B cell (primary cell): ENCODE data around the gene LNP1. TPM values are rescaled to one million over a fixed set of nuclear protein-coding genes. Genes with fewer than 3 reads are reported as not detected.
"Not testable (repeated sequence)": the region's sequence is repeated elsewhere in the genome, so short reads cannot be mapped to it uniquely, and the experiment has no call there.

ENCODE experiments used
- ATAC-seq: fragments of 200-7000 bp; cut with Tn5 transposase; one replicate; pipeline ENCODE4 v1.10.0; 2021; ENCODE audit warnings: low read depth, mild to moderate bottlenecking, moderate number of reproducible peaks, moderate library complexity
- CTCF ChIA-PET: fragments of 350-600 bp; sonication (Branson Sonifier 250); formaldehyde crosslinking; loops from one replicate; lab custom pipeline; 2021; ENCODE audit warnings: antibody characterized with exemption, inconsistent platforms; lab: Charles Lee
- POLR2A ChIA-PET: fragments of 350-600 bp; sonication (Branson Sonifier 250); formaldehyde crosslinking; loops from one replicate; lab custom pipeline; 2021; ENCODE audit warnings: antibody characterized with exemption; lab: Charles Lee
- DNase-seq: peaks from one replicate; pipeline ENCODE4 v3.0.0; 2013
- H2AFZ ChIP-seq: 2 replicates; pipeline ENCODE4 v1.6.1; 2012; ENCODE audit warnings: mild to moderate bottlenecking, low read depth, low read length; ENCODE audit not compliant: insufficient read depth, poor library complexity, severe bottlenecking
- H3K27ac ChIP-seq, 2 donors: 1 replicate in 1 of 2; 2 replicates in 1 of 2; pipeline ENCODE4 v1.5.1; 2012 to 2013; ENCODE audit warnings: low read length in 2 of 2, mild to moderate bottlenecking in 2 of 2, moderate library complexity in 1 of 2
- H3K27me3 ChIP-seq, 4 experiments: fragments of 200-600 bp in 1 of 4; sonication (generic) in 1 of 4; replicated peaks in 1 of 4; 1 replicate in 2 of 4; 2 replicates in 2 of 4; pipeline versions ENCODE4 v1.6.1 to v1.7.0; 2013 to 2016; ENCODE audit warnings: low read length in 3 of 4, mild to moderate bottlenecking in 2 of 4, mixed read lengths in 1 of 4, moderate library complexity in 1 of 4; ENCODE audit not compliant: insufficient read depth in 4 of 4, control insufficient read depth in 3 of 4; ENCODE audit errors: control extremely low read depth in 1 of 4
- H3K36me3 ChIP-seq, 2 experiments: replicated peaks in 1 of 2; 1 replicate in 1 of 2; 2 replicates in 1 of 2; pipeline versions ENCODE4 v1.6.1 to v1.7.1; 2013; ENCODE audit warnings: low read length in 1 of 2; ENCODE audit not compliant: insufficient read depth in 2 of 2, control insufficient read depth in 1 of 2; ENCODE audit errors: control extremely low read depth in 1 of 2, extremely low read depth in 1 of 2
- H3K4me1 ChIP-seq, 2 donors: fragments of 200-600 bp in 1 of 2; sonication (generic) in 1 of 2; 1 replicate in 1 of 2; 2 replicates in 1 of 2; pipeline versions ENCODE4 v1.5.1 to v1.6.1; 2013 to 2017; ENCODE audit warnings: low read length in 2 of 2; ENCODE audit not compliant: control insufficient read depth in 2 of 2, insufficient read depth in 2 of 2
- H3K4me2 ChIP-seq: replicated peaks from 2 replicates; pipeline ENCODE3; 2012; ENCODE audit warnings: mild to moderate bottlenecking, low read depth, low read length; ENCODE audit not compliant: poor library complexity, severe bottlenecking
- H3K4me3 ChIP-seq, 5 experiments: fragments of 200-600 bp in 1 of 5; sonication (generic) in 1 of 5; 1 replicate in 3 of 5; 2 replicates in 2 of 5; pipeline versions ENCODE4 v1.5.1 to v1.7.0; 2011 to 2016; ENCODE audit warnings: low read length in 4 of 5, mild to moderate bottlenecking in 4 of 5, low read depth in 2 of 5, control low read depth in 1 of 5, moderate library complexity in 1 of 5; ENCODE audit not compliant: insufficient read depth in 1 of 5; ENCODE audit errors: control extremely low read depth in 1 of 5, extremely low read depth in 1 of 5
- H3K79me2 ChIP-seq: fragments of 200-600 bp; sonication (generic); one replicate; pipeline ENCODE4 v1.6.0; 2016; ENCODE audit warnings: low read length; ENCODE audit not compliant: control insufficient read depth, insufficient read depth
- H3K9ac ChIP-seq: fragments of 200-600 bp; sonication (generic); 2 replicates; pipeline ENCODE4 v1.6.1; 2017; ENCODE audit warnings: mild to moderate bottlenecking, low read length, moderate library complexity
- H3K9me3 ChIP-seq, 3 donors: one replicate each; pipeline versions ENCODE4 v1.6.1 to v1.7.1; 2013; ENCODE audit warnings: low read length in 2 of 3; ENCODE audit not compliant: control insufficient read depth in 2 of 3, insufficient read depth in 1 of 3; ENCODE audit errors: control extremely low read depth in 1 of 3
- H4K20me1 ChIP-seq: 2 replicates; pipeline ENCODE4 v1.6.0; 2012; ENCODE audit warnings: mild to moderate bottlenecking, low read length; ENCODE audit not compliant: insufficient read depth, control insufficient read depth, poor library complexity, severe bottlenecking
- H3K27ac Mint-ChIP-seq: one replicate; pipeline ENCODE4 v1.8.0; 2021; ENCODE audit warnings: mixed read lengths
- H3K27me3 Mint-ChIP-seq: one replicate; pipeline ENCODE4 v1.8.0; 2021; ENCODE audit warnings: mixed read lengths
- H3K4me1 Mint-ChIP-seq: one replicate; pipeline ENCODE4 v1.8.0; 2021; ENCODE audit warnings: mixed read lengths
- H3K4me3 Mint-ChIP-seq: one replicate; pipeline ENCODE4 v1.8.0; 2021; ENCODE audit warnings: mixed read lengths
- H3K9me3 Mint-ChIP-seq: one replicate; pipeline ENCODE4 v1.8.0; 2022; ENCODE audit warnings: mixed read lengths; ENCODE audit not compliant: insufficient read depth
- EZH2 ChIP-seq: IDR thresholded peaks from 2 replicates; pipeline ENCODE4 v1.6.1; 2012; ENCODE audit warnings: borderline replicate concordance, low read depth, mild to moderate bottlenecking, moderate library complexity, low read length; ENCODE audit not compliant: insufficient read depth, poor library complexity, severe bottlenecking
- WGBS: methylation state at CpG from one replicate; pipeline ENCODE4 v1.1.5; 2013; ENCODE audit warnings: missing lambda C conversion rate; ENCODE audit not compliant: insufficient coverage; 5-methylcytosine and 5-hydroxymethylcytosine counted together
- intact Hi-C: fragments of 100-400 bp; cut with micrococcal nuclease; formaldehyde crosslinking; loops from one replicate; pipeline ENCODE4 v1.10.0; 2022
- polyA minus RNA-seq: library from RNA; depleted of rRNA, polyadenylated mRNA; stranded (reverse); fragments of >200 nt; gene quantifications from 2 replicates; pipeline ENCODE4 v1.2.3, GENCODE V29; 2012
- polyA plus RNA-seq: library from polyadenylated mRNA; depleted of rRNA; stranded (reverse); fragments of >200 nt; gene quantifications from 2 replicates; pipeline ENCODE4 v1.2.3, GENCODE V29; 2012
- total RNA-seq, 2 donors: library from RNA; stranded (reverse); fragments of 120-200 nt in 1 of 2; gene quantifications; 1 replicate in 1 of 2; 2 replicates in 1 of 2; pipeline versions ENCODE4 v1.2.3 to v1.2.4, GENCODE V29; 2013 to 2022

The LNP1 gene
- total RNA-seq (1.6 and 1.9 TPM in 2 replicates), polyA plus RNA-seq (0.39 and 0.94 TPM in 2 replicates), polyA minus RNA-seq (0.86 and 1.3 TPM in 2 replicates)
- 2.0 TPM for total RNA-seq (2013)

DNA sequence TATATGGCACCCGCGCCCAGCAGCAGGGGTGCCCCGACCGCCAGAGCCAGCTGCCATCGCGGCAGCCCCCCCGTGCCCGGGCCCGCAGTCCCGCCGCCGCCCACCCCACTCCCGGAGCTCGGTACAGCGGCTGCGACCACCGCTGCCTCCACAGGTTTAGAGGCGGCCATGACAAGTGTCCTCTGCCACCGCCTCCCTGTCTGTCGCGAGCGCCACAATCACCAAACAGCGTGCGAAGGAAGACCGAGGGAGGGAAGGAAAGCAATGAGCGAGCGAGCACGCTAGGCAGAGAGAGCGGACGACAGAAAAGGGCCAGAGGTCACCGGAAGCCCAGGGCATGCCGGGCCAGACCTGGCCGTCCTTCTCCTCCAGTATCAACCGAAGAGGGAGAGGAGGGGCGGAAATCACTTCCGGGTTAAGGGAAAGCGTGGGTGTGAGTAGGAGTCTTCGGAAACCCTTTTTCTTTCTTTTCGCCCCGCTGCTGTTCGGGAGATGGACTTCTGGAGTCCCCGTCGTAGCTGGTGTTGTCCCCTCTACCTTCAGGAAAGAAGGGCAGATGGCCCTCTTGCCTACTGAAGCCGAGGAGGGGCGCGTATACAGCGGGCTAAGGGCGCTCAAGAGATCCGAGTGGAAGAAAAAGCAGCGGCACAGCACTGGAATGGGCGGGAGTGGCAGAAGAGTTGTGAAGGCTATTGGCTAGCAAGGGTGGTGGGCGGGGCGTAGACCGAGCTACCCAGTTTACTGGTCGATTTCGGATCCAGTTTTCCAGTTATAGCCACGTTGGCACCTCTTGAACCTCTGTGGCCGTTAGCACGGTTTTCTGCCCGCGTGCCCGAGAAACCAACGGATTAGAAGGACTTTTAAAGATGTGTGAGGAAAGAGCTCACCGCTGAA lies at the start of gene LNP1, which contains the start of gene TOMM70:
Gene LNP1, plus strand, starts transcription at position 760 of the 894 bp plus-strand sequence. CDS start 28,191 bp downstream, outside the sequence.
Gene TOMM70, minus strand, starts transcription at position 310 of the 894 bp plus-strand sequence. Its CDS starts 140 bp downstream, at position 170.
- TF ChIP-seq EZH2 = no peak
- Histone ChIP-seq H3K4me3 (peak within 1 kb of the TSS; percentile 74 to 95 (median 89)), H3K36me3 (peaks cover 0 to 2% of the 10 kb centered on the region in 2 experiments), H3K27ac (peak within 1 kb of the TSS; percentile 73 to 84), H3K4me1 (peaks cover 18 to 22% of the 10 kb centered on the region in 2 donors), H3K79me2 (peaks cover 74% of the 10 kb centered on the region), H2AFZ (peak within 1 kb of the TSS; percentile 85), H3K9ac (peak within 1 kb of the TSS; percentile 72), H3K4me2 (peak within 1 kb of the TSS; percentile 87), H3K9me3 (no peaks in the 10 kb centered on the region), H4K20me1 (peaks cover 11% of the 10 kb centered on the region), H3K27me3 (no peaks in the 10 kb centered on the region)
- POLR2A ChIA-PET = interaction anchor here (0.6 to 0.8 kb wide), 6 partner anchors 52 to 1173 kb away, joined by 3 to 7 read pairs (median 4); partner anchors contain the start of genes PCNP and TBC1D23
- CTCF ChIA-PET = interaction anchor here (0.8 to 1.5 kb wide), 5 partner anchors 66 to 583 kb away, joined by 3 to 7 read pairs (median 3); partner anchors contain the start of genes CMSS1, NIT2 and TBC1D23
- intact Hi-C loops = loop anchor here (1.0 to 5.0 kb wide), 12 partner anchors 67 to 1809 kb away; partner anchors contain the start of genes CMSS1, CPOX, NIT2 and TBC1D23
- ATAC-seq (peak; percentile 92), DNase-seq (peak; percentile 96)
- WGBS = under 1% methylated on average over 52 of the region's 64 CpGs
- no peaks in the 10 kb centered on the region for H3K27me3 Mint-ChIP-seq
- peak within 1 kb of the TSS; percentile 95 for H3K4me3 Mint-ChIP-seq
- peak within 1 kb of the TSS; percentile 93 for H3K27ac Mint-ChIP-seq
- H3K9me3 Mint-ChIP-seq = no peaks in the 10 kb centered on the region
- peaks cover 49% of the 10 kb centered on the region for H3K4me1 Mint-ChIP-seq

- peaks cover 20 to 64% of the 10 kb centered on the region in 2 experiments for H3K36me3 ChIP-seq
- H3K27me3 Mint-ChIP-seq, H3K9me3 Mint-ChIP-seq, CTCF ChIA-PET, POLR2A ChIA-PET, H3K9ac ChIP-seq, H3K4me3 Mint-ChIP-seq, ATAC-seq, H3K4me1 Mint-ChIP-seq, H3K27ac Mint-ChIP-seq, H3K27ac ChIP-seq, H3K27me3 ChIP-seq, H3K4me1 ChIP-seq, H2AFZ ChIP-seq, H3K4me3 ChIP-seq, intact Hi-C loops, H3K4me2 ChIP-seq, H3K79me2 ChIP-seq, H3K9me3 ChIP-seq, H4K20me1 ChIP-seq, DNase-seq: not testable (repeated sequence)
- WGBS = no CpG with 5 or more reads among the region's 2 CpGs
Observed at GRCh38 chr3:100351770-100352169, 49.6 kb upstream of the LNP1 start.
